B cell (primary cell): ENCODE data around the gene GLIS1. TPM values are rescaled to one million over a fixed set of nuclear protein-coding genes. Genes with fewer than 3 reads are reported as not detected.

Experiments
- ATAC-seq: fragments of 200-7000 bp; cut with Tn5 transposase; one replicate; pipeline ENCODE4 v1.10.0; 2021; ENCODE audit warnings: low read depth, mild to moderate bottlenecking, moderate number of reproducible peaks, moderate library complexity
- CTCF ChIA-PET: fragments of 350-600 bp; sonication (Branson Sonifier 250); formaldehyde crosslinking; loops from one replicate; lab custom pipeline; 2021; ENCODE audit warnings: antibody characterized with exemption, inconsistent platforms; lab: Charles Lee
- POLR2A ChIA-PET: fragments of 350-600 bp; sonication (Branson Sonifier 250); formaldehyde crosslinking; loops from one replicate; lab custom pipeline; 2021; ENCODE audit warnings: antibody characterized with exemption; lab: Charles Lee
- DNase-seq: peaks from one replicate; pipeline ENCODE4 v3.0.0; 2013
- H2AFZ ChIP-seq: 2 replicates; pipeline ENCODE4 v1.6.1; 2012; ENCODE audit warnings: mild to moderate bottlenecking, low read depth, low read length; ENCODE audit not compliant: insufficient read depth, poor library complexity, severe bottlenecking
- H3K27ac ChIP-seq, 2 donors: 1 replicate in 1 of 2; 2 replicates in 1 of 2; pipeline ENCODE4 v1.5.1; 2012 to 2013; ENCODE audit warnings: low read length in 2 of 2, mild to moderate bottlenecking in 2 of 2, moderate library complexity in 1 of 2
- H3K27me3 ChIP-seq, 4 experiments: fragments of 200-600 bp in 1 of 4; sonication (generic) in 1 of 4; replicated peaks in 1 of 4; 1 replicate in 2 of 4; 2 replicates in 2 of 4; pipeline versions ENCODE4 v1.6.1 to v1.7.0; 2013 to 2016; ENCODE audit warnings: low read length in 3 of 4, mild to moderate bottlenecking in 2 of 4, mixed read lengths in 1 of 4, moderate library complexity in 1 of 4; ENCODE audit not compliant: insufficient read depth in 4 of 4, control insufficient read depth in 3 of 4; ENCODE audit errors: control extremely low read depth in 1 of 4
- H3K36me3 ChIP-seq, 2 experiments: replicated peaks in 1 of 2; 1 replicate in 1 of 2; 2 replicates in 1 of 2; pipeline versions ENCODE4 v1.6.1 to v1.7.1; 2013; ENCODE audit warnings: low read length in 1 of 2; ENCODE audit not compliant: insufficient read depth in 2 of 2, control insufficient read depth in 1 of 2; ENCODE audit errors: control extremely low read depth in 1 of 2, extremely low read depth in 1 of 2
- H3K4me1 ChIP-seq, 2 donors: fragments of 200-600 bp in 1 of 2; sonication (generic) in 1 of 2; 1 replicate in 1 of 2; 2 replicates in 1 of 2; pipeline versions ENCODE4 v1.5.1 to v1.6.1; 2013 to 2017; ENCODE audit warnings: low read length in 2 of 2; ENCODE audit not compliant: control insufficient read depth in 2 of 2, insufficient read depth in 2 of 2
- H3K4me2 ChIP-seq: replicated peaks from 2 replicates; pipeline ENCODE3; 2012; ENCODE audit warnings: mild to moderate bottlenecking, low read depth, low read length; ENCODE audit not compliant: poor library complexity, severe bottlenecking
- H3K4me3 ChIP-seq, 5 experiments: fragments of 200-600 bp in 1 of 5; sonication (generic) in 1 of 5; 1 replicate in 3 of 5; 2 replicates in 2 of 5; pipeline versions ENCODE4 v1.5.1 to v1.7.0; 2011 to 2016; ENCODE audit warnings: low read length in 4 of 5, mild to moderate bottlenecking in 4 of 5, low read depth in 2 of 5, control low read depth in 1 of 5, moderate library complexity in 1 of 5; ENCODE audit not compliant: insufficient read depth in 1 of 5; ENCODE audit errors: control extremely low read depth in 1 of 5, extremely low read depth in 1 of 5
- H3K79me2 ChIP-seq: fragments of 200-600 bp; sonication (generic); one replicate; pipeline ENCODE4 v1.6.0; 2016; ENCODE audit warnings: low read length; ENCODE audit not compliant: control insufficient read depth, insufficient read depth
- H3K9ac ChIP-seq: fragments of 200-600 bp; sonication (generic); 2 replicates; pipeline ENCODE4 v1.6.1; 2017; ENCODE audit warnings: mild to moderate bottlenecking, low read length, moderate library complexity
- H3K9me3 ChIP-seq, 3 donors: one replicate each; pipeline versions ENCODE4 v1.6.1 to v1.7.1; 2013; ENCODE audit warnings: low read length in 2 of 3; ENCODE audit not compliant: control insufficient read depth in 2 of 3, insufficient read depth in 1 of 3; ENCODE audit errors: control extremely low read depth in 1 of 3
- H4K20me1 ChIP-seq: 2 replicates; pipeline ENCODE4 v1.6.0; 2012; ENCODE audit warnings: mild to moderate bottlenecking, low read length; ENCODE audit not compliant: insufficient read depth, control insufficient read depth, poor library complexity, severe bottlenecking
- H3K27ac Mint-ChIP-seq: one replicate; pipeline ENCODE4 v1.8.0; 2021; ENCODE audit warnings: mixed read lengths
- H3K27me3 Mint-ChIP-seq: one replicate; pipeline ENCODE4 v1.8.0; 2021; ENCODE audit warnings: mixed read lengths
- H3K4me1 Mint-ChIP-seq: one replicate; pipeline ENCODE4 v1.8.0; 2021; ENCODE audit warnings: mixed read lengths
- H3K4me3 Mint-ChIP-seq: one replicate; pipeline ENCODE4 v1.8.0; 2021; ENCODE audit warnings: mixed read lengths
- H3K9me3 Mint-ChIP-seq: one replicate; pipeline ENCODE4 v1.8.0; 2022; ENCODE audit warnings: mixed read lengths; ENCODE audit not compliant: insufficient read depth
- CTCF ChIP-seq: fragments of 200-600 bp; IDR thresholded peaks from one replicate; pipeline ENCODE4 v1.8.0; 2022; ENCODE audit warnings: antibody characterized with exemption, mild to moderate bottlenecking
- EZH2 ChIP-seq: IDR thresholded peaks from 2 replicates; pipeline ENCODE4 v1.6.1; 2012; ENCODE audit warnings: borderline replicate concordance, low read depth, mild to moderate bottlenecking, moderate library complexity, low read length; ENCODE audit not compliant: insufficient read depth, poor library complexity, severe bottlenecking
- WGBS: methylation state at CpG from one replicate; pipeline ENCODE4 v1.1.5; 2013; ENCODE audit warnings: missing lambda C conversion rate; ENCODE audit not compliant: insufficient coverage; 5-methylcytosine and 5-hydroxymethylcytosine counted together
- intact Hi-C: fragments of 100-400 bp; cut with micrococcal nuclease; formaldehyde crosslinking; loops from one replicate; pipeline ENCODE4 v1.10.0; 2022
- polyA plus RNA-seq: library from polyadenylated mRNA; depleted of rRNA; stranded (reverse); fragments of >200 nt; gene quantifications from 2 replicates; pipeline ENCODE4 v1.2.3, GENCODE V29; 2012
- total RNA-seq, 2 donors: library from RNA; stranded (reverse); fragments of 120-200 nt in 1 of 2; gene quantifications; 1 replicate in 1 of 2; 2 replicates in 1 of 2; pipeline versions ENCODE4 v1.2.3 to v1.2.4, GENCODE V29; 2013 to 2022

GLIS1 gene
- total and polyA plus RNA-seq, 2 donors (not counting 1 experiment from before 2014, with no cell fraction given), result not detected

- no peak overlapping the region for H3K4me3 Mint-ChIP-seq
- WGBS, result 99% methylated on average over 8 of the region's 8 CpGs
- no peak overlapping the region for H3K27ac ChIP-seq
Observed at GRCh38 chr1:53573522-53573921, 165.4 kb downstream of the GLIS1 start.

GRCh38 chr1:53572815-53573173 is 166.2 kb downstream of the GLIS1 start:
- POLR2A ChIA-PET, result no interaction called here
- CTCF ChIA-PET, result no interaction called here
- no peak for ATAC-seq

More at GRCh38 chr1:53573522-53573921, 165.4 kb downstream of the GLIS1 start:
- no peak overlapping the region for H3K9ac ChIP-seq
- intact Hi-C loops, result no loop called here
- Mint-ChIP-seq H3K9me3 (no peaks in the 10 kb centered on the region), H3K27ac (no peak overlapping the region), H3K27me3 (peaks cover 30% of the 10 kb centered on the region), H3K4me1 (peaks cover 2% of the 10 kb centered on the region)
- H3K4me2 ChIP-seq, result no peak overlapping the region
- no peaks in the 10 kb centered on the region for H3K36me3 ChIP-seq
- no peak for ATAC-seq
- no peaks in the 10 kb centered on the region for H3K79me2 ChIP-seq
- no peaks in the 10 kb centered on the region for H3K9me3 ChIP-seq
- peaks cover 0 to 8% (median 0%) of the 10 kb centered on the region in 4 experiments for H3K27me3 ChIP-seq
- H4K20me1 ChIP-seq, result no peaks in the 10 kb centered on the region
- no peak for DNase-seq
- H2AFZ ChIP-seq, result no peak overlapping the region
- no peak for TF ChIP-seq CTCF
- no peak for TF ChIP-seq EZH2
- H3K4me1 ChIP-seq, result no peaks in the 10 kb centered on the region
- H3K4me3 ChIP-seq, result no peak overlapping the region
- CTCF ChIA-PET, result no interaction called here
- POLR2A ChIA-PET, result no interaction called here

More at GRCh38 chr1:53572815-53573173, 166.2 kb downstream of the GLIS1 start:
- peaks cover 2% of the 10 kb centered on the region for H3K4me1 Mint-ChIP-seq
- no peaks in the 10 kb centered on the region for H3K4me1 ChIP-seq
- H3K27ac Mint-ChIP-seq, result no peak overlapping the region
- H4K20me1 ChIP-seq, result no peaks in the 10 kb centered on the region
- no peak for TF ChIP-seq EZH2
- TF ChIP-seq CTCF, result no peak
- no peak overlapping the region for H3K27ac ChIP-seq
- peaks cover 35% of the 10 kb centered on the region for H3K27me3 Mint-ChIP-seq
- intact Hi-C loops, result no loop called here
- no peak overlapping the region for H3K9ac ChIP-seq
- H3K27me3 ChIP-seq, result peaks cover 0 to 8% (median 0%) of the 10 kb centered on the region in 4 experiments
- H3K4me3 ChIP-seq, result no peak overlapping the region
- H3K4me3 Mint-ChIP-seq, result no peak overlapping the region
- H3K4me2 ChIP-seq, result no peak overlapping the region
- no peak for DNase-seq
- no peaks in the 10 kb centered on the region for H3K36me3 ChIP-seq
- no peaks in the 10 kb centered on the region for H3K79me2 ChIP-seq
- WGBS, result 95% methylated on average over 3 of the region's 3 CpGs
- H3K9me3 Mint-ChIP-seq, result no peaks in the 10 kb centered on the region
- H3K9me3 ChIP-seq, result peaks cover 0 to 3% (median 0%) of the 10 kb centered on the region in 3 donors
- no peak overlapping the region for H2AFZ ChIP-seq
